Activated T-helper 1 cell treated with anti-CD3 and anti-CD28 coated beads, Interleukin-12 subunit alpha, Interleukin-12 subunit beta, Interleukin-2, Interleukin-4 antibody, amounts not matched to agents 30 ng/mL and 10 ng/mL and 1 ng/mL, durations not matched to agents 14 hours and 24 hours and 36 hours (primary cell): ENCODE measurements around the gene SYNM. TPM values are rescaled to one million over a fixed set of nuclear protein-coding genes. Genes with fewer than 3 reads are reported as not detected.
A peak's percentile ranks its signal among the peaks of the same experiment; 100 is the strongest.

Experiments used
- DNase-seq: peaks from one replicate; pipeline ENCODE4 v3.0.0; 2021; ENCODE audit warnings: low spot score
- H3K27ac Mint-ChIP-seq: one replicate; pipeline ENCODE4 v1.8.0; 2021; ENCODE audit warnings: mild to moderate bottlenecking, mixed read lengths
- H3K27me3 Mint-ChIP-seq: one replicate; pipeline ENCODE4 v1.8.0; 2022; ENCODE audit warnings: mild to moderate bottlenecking, moderate library complexity, mixed read lengths; ENCODE audit not compliant: insufficient read depth
- H3K36me3 Mint-ChIP-seq: one replicate; pipeline ENCODE4 v1.8.0; 2021; ENCODE audit warnings: low read depth, mixed read lengths
- H3K4me1 Mint-ChIP-seq: one replicate; pipeline ENCODE4 v1.8.0; 2021; ENCODE audit warnings: low read depth, mixed read lengths
- H3K4me3 Mint-ChIP-seq: one replicate; pipeline ENCODE4 v1.8.0; 2021; ENCODE audit warnings: mild to moderate bottlenecking, moderate library complexity, mixed read lengths
- H3K9me3 Mint-ChIP-seq: one replicate; pipeline ENCODE4 v1.8.0; 2021; ENCODE audit warnings: mixed read lengths
- intact Hi-C: fragments of 100-400 bp; cut with micrococcal nuclease; formaldehyde crosslinking; loops from one replicate; pipeline ENCODE4 v1.15.1; 2024
- total RNA-seq: library from RNA; stranded (reverse); gene quantifications from 2 replicates; pipeline ENCODE4 v1.2.3, GENCODE V29; 2022

SYNM gene
- total RNA-seq, 1 donor from 2014 or later: 2.2 TPM

DNA sequence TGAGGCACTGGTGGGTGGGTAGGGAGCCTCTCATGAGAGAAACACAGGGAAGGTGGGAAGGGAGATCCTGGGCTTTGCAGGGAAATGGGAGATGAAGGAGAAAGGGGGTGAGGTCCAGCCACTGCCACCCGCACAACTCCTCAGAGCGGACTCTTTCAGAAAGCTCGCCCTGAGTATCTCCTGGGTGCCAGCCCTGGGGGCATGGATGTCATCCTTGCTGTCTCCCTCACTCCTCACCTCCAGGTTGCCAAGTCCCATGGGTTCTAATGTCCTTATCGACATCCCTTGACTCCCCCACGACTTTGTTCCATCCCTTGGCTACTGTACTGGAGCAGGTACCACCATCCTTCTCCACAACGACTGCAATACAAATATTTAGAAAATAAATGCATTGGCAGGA lies 40.9 kb downstream of the SYNM start:
- no peaks in the 10 kb centered on the region for H3K9me3 Mint-ChIP-seq
- intact Hi-C loops: no loop called here
- no peak for DNase-seq
- no peaks in the 10 kb centered on the region for H3K36me3 Mint-ChIP-seq
- H3K27ac Mint-ChIP-seq: no peak overlapping the region
- peaks cover 11% of the 10 kb centered on the region for H3K27me3 Mint-ChIP-seq
- no peaks in the 10 kb centered on the region for H3K4me1 Mint-ChIP-seq
- H3K4me3 Mint-ChIP-seq: no peak overlapping the region

DNA sequence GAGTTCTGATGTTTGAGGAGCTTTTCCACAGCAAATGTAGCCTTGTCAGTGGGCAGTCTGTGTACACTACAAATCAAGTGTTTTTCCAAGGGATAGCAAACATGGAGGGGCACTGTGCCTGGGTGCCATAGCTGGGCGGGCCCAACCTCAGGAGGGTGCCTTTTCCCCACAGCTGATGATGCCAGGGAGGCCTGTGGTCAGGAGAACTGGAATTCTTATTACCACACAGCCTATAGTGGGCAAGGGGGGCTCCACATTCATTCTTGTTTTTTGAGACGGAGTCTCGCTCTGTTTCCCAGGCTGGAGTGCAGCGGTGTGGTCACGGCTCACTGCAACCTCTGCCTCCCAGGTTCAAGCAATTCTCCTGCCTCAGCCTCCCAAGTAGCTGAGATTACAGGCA lies 41.8 kb downstream of the SYNM start:
- H3K27ac Mint-ChIP-seq: no peak overlapping the region
- intact Hi-C loops: no loop called here
- H3K4me3 Mint-ChIP-seq: no peak overlapping the region
- DNase-seq: no peak
- H3K27me3 Mint-ChIP-seq: peaks cover 6% of the 10 kb centered on the region
- no peaks in the 10 kb centered on the region for H3K36me3 Mint-ChIP-seq
- no peaks in the 10 kb centered on the region for H3K4me1 Mint-ChIP-seq
- H3K9me3 Mint-ChIP-seq: no peaks in the 10 kb centered on the region

DNA sequence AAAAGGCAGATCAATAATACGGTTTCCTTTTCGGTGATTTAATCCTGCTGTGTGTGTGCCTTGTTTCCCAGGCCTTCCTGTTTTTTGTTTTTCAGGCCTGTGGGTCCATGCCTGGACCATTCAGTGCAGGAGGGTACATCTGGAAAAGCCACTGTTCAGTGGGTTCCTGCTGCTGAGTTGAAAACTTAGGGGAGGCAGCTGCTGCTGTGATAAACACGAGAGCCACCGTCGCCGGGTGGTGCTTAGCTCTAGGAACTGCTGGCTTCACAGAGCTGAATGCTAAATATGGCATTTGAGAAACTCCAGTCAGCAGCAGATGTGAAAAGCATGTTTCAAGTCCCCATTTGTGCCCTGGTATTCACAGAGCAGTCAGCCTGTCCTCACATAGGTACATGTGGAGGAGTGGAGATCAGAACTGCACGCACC lies 44.0 kb downstream of the SYNM start:
- intact Hi-C loops: no loop called here
- DNase-seq: no peak
- Mint-ChIP-seq H3K4me3 (no peak overlapping the region), H3K27ac (no peak overlapping the region), H3K36me3 (no peaks in the 10 kb centered on the region), H3K4me1 (no peaks in the 10 kb centered on the region), H3K9me3 (no peaks in the 10 kb centered on the region), H3K27me3 (peaks cover 6% of the 10 kb centered on the region)

DNA sequence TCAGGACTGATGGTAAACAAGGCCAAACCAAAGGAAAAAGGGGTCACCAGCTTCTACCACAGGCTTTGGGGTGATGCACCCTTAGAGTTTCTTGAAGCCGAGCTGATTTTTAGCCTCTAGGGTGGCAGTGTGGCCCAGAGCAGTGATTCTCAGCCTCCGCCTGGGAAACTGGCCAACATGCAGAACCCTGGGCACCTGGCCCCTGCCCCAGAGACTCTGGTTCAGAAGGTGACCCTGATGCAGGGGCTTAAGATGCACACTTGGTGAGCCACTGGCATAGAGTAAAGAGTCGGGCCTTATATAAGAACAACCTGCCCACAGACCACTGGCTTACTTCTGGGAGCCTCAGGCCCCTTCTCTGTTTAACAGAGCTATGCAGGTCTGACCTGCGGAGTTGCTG lies 44.5 kb downstream of the SYNM start:
- Mint-ChIP-seq H3K4me1 (no peaks in the 10 kb centered on the region), H3K27ac (no peak overlapping the region), H3K27me3 (peaks cover 2% of the 10 kb centered on the region), H3K4me3 (no peak overlapping the region), H3K36me3 (no peaks in the 10 kb centered on the region), H3K9me3 (no peaks in the 10 kb centered on the region)
- no peak for DNase-seq
- intact Hi-C loops: no loop called here

DNA sequence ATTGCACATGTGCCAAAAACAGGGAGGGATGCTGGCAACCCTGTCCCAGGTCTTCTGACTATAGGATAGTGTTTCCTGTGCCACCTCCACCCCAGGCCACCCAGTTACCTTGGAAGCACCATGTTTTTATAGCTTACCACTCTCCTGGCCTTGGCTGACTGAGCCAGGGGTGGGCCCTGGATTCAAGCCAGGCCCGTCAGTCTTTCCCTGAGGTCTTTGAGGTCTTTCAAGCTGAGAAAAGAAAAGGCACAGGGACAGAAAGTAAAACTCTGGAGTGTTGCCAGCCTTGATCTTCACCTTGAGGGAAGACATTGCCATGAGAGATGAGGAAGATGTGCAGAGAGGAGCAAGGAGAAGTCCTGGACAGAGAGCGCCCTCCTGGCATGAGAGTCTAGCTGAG lies 46.3 kb downstream of the SYNM start:
- Mint-ChIP-seq H3K9me3 (no peaks in the 10 kb centered on the region), H3K27ac (no peak overlapping the region), H3K27me3 (no peaks in the 10 kb centered on the region), H3K4me1 (peaks cover 7% of the 10 kb centered on the region), H3K36me3 (no peaks in the 10 kb centered on the region), H3K4me3 (no peak overlapping the region)
- no peak for DNase-seq
- intact Hi-C loops: no loop called here

DNA sequence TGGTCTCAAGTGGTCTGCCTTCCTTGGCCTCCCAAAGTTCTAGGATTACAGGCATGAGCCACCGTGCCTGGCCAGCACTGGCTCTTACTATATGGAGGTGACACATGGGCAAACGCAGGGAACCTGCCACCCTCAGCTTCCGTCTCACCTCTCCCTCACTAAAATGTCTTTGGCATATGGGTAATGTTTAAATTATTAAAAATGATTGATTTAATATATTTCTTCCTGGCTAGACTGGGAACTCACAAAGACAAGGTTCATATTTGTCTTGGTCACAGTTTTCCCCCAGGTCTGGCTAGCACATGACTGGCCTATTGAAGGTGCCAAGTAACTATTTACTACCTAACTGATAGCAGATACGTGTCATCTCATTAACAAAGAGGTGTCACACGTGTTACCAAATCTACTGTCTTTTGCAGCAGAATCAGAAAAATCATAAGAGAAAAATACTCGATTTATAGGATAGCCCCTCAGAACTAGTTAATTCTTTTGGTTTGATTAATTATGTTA lies 48.2 kb downstream of the SYNM start:
- intact Hi-C loops: no loop called here
- Mint-ChIP-seq H3K27me3 (no peaks in the 10 kb centered on the region), H3K9me3 (no peaks in the 10 kb centered on the region), H3K27ac (no peak overlapping the region), H3K36me3 (no peaks in the 10 kb centered on the region), H3K4me3 (no peak overlapping the region), H3K4me1 (peaks cover 13% of the 10 kb centered on the region)
- DNase-seq: no peak

DNA sequence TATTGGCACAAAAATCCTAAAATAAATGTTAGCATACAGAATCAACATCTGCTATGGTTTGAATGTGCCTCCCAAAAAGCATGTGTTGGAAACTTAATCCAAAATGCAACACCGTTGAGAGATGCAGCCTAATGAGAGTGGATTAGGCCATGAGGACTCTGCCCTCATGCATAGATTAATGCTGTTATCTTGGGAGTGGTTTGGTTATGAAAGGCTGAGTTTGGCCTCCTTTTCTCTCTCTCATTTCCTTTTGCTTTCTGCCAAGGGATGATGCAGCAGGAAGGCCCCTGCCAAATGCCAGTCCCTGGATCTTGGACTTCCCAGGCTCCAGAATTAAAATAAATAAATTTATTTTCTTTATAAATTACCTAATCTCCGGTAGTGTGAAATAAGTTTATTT lies 49.4 kb downstream of the SYNM start:
- no peak overlapping the region for H3K4me3 Mint-ChIP-seq
- no peaks in the 10 kb centered on the region for H3K36me3 Mint-ChIP-seq
- no peaks in the 10 kb centered on the region for H3K9me3 Mint-ChIP-seq
- no peaks in the 10 kb centered on the region for H3K27me3 Mint-ChIP-seq
- no peak for DNase-seq
- H3K27ac Mint-ChIP-seq: no peak overlapping the region
- peaks cover 13% of the 10 kb centered on the region for H3K4me1 Mint-ChIP-seq
- intact Hi-C loops: no loop called here

DNA sequence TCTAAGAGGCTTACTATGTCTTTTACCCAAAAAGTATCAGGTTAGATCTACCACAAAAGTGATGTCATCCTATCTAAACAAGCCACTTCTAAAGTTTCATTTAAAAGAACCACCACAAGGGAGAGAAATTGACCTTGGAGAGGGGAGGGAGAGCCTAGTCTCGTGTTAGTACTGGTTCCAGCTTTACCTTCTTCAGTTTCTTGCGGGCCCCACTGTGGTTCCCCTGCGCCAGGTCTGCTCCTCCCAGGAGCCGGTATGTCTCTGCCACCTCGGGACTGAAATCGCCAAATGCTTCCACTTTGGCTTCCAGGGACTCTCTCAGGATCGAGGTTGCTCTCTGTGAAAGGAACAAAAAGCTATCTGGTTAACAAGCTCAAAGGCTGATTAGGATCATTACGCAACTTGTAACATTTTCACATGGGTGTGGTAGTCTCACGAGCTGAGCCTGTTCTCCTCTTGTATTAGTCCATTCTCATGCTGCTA lies 51.1 kb downstream of the SYNM start:
- intact Hi-C loops: no loop called here
- Mint-ChIP-seq H3K27ac (no peak overlapping the region), H3K4me3 (no peak overlapping the region), H3K4me1 (peaks cover 13% of the 10 kb centered on the region), H3K9me3 (no peaks in the 10 kb centered on the region), H3K36me3 (no peaks in the 10 kb centered on the region), H3K27me3 (no peaks in the 10 kb centered on the region)
- no peak for DNase-seq

DNA sequence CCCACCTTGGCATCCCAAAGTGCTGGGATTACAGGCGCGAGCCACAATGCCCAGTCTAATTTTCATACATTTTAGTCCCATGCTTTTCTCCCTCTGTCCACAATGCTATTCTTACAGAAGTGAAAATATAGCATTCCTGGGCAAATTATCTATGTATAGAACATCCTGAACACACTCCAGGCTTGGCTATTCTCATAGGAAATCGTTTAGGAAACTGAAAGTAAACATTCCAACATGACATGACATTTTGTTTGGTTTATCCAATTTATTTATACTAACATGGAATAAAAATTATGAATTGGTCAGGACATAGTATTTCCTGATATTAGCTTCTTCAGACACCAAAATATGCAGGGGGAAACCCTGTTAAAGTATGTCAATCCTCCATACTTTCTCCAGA lies 52.6 kb downstream of the SYNM start:
- Mint-ChIP-seq H3K4me1 (peaks cover 13% of the 10 kb centered on the region), H3K36me3 (no peaks in the 10 kb centered on the region)
- intact Hi-C loops: no loop called here

DNA sequence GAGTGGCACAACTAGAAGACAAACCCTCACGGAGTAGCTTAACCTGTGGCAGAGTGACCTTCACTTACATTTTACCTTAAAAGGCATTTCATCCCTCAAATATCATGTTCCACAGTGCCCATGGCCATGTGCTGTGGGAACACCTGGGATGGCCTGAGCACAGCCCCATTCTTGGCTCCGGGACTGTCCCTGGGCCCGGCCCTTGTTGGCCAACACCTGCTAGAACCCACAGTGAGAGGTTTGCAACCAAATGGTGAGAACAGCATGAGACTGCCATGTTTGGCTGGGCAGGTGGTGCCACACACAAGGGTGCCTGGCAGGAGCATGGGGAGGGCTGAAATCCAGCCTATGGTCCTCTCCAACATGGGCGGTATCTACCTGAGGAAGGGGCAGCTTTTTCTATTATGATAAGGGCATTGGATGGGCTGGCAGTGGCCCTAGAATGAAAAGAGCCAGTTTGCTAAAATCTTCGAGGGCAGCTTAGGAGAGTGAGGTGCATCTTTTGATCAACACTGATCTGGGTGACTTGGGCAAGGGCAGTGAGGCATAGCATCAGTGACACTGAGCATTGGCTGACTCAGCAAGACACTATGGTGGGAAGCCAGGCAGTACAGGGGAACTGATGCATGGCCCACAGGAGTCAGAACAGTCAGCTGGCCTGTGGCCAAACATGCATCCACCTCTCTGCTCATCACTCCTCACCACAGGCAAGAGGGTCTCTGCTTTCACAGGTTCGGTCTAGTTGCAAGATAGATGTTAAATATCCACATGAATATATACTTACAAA lies 53.9 kb downstream of the SYNM start:
- intact Hi-C loops: no loop called here
- Mint-ChIP-seq H3K36me3 (no peaks in the 10 kb centered on the region), H3K27me3 (no peaks in the 10 kb centered on the region), H3K27ac (no peak overlapping the region), H3K4me3 (no peak overlapping the region), H3K9me3 (no peaks in the 10 kb centered on the region), H3K4me1 (peaks cover 26% of the 10 kb centered on the region)
- DNase-seq: no peak

More for the DNA sequence above, 52.6 kb downstream of the SYNM start:
- no peaks in the 10 kb centered on the region for H3K9me3 Mint-ChIP-seq
- H3K4me3 Mint-ChIP-seq: no peak overlapping the region
- H3K27me3 Mint-ChIP-seq: no peaks in the 10 kb centered on the region
- no peak for DNase-seq
- no peak overlapping the region for H3K27ac Mint-ChIP-seq

DNA sequence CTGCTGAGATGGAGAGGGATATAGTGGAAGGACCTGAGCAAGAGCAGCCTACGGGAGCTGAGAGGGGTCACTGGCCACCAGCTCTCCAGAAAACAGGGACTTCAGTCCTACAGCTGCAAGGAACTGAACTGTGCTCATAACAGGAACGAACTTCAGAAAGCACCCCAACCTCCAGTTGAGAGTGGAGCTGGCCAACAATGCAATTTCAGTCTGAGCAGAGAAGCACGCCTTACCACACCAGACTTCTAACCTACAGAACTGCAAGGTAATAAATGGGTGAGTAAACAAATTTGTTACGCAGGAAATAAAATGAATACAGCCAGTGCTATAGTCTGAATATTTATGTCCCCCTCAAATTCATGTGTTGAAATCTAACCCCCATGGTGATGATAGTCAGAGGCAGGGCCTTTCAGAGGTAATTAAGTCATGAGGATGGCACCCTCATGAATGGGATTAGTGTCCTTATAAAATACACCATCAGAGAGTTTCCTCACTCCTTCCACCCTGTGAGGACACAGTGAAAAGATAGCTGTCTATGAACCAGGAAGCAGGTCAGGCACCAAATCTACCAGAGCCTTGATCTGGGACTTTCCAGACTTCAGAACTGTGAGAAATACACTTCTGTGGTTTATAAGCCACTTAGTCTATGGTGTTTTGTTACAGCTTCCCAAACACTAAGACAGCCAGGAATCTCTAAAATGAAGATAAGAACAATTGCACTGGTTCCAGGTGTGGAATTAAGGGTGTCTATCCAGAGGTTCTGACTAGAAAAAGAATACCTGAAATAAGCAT lies 58.6 kb downstream of the SYNM start:
- peak; percentile 11 for DNase-seq
- intact Hi-C loops: no loop called here
- H3K4me3 Mint-ChIP-seq: no peak overlapping the region
- no peaks in the 10 kb centered on the region for H3K27me3 Mint-ChIP-seq
- H3K36me3 Mint-ChIP-seq: no peaks in the 10 kb centered on the region
- H3K9me3 Mint-ChIP-seq: no peaks in the 10 kb centered on the region
- H3K4me1 Mint-ChIP-seq: peaks cover 22% of the 10 kb centered on the region
- no peak overlapping the region for H3K27ac Mint-ChIP-seq

DNA sequence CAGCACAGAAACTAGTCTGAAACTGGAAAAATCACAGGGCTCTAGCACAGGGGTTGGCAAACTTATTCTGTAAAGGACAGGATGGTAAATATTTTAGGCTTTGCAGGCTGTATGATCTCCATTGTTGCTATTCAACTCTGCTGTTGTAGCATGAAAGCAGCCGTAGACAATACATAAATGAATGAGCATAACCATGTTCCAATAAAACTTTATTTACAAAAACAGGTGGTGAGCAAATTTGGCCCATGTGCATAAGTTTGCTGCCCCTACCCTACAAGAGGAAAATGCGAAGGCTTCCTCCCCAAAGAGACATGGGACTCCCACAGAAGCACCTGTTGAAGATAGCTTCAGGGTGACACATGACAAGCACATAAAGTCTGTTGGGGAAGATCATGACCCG lies 59.2 kb downstream of the SYNM start:
- Mint-ChIP-seq H3K4me1 (peaks cover 22% of the 10 kb centered on the region), H3K4me3 (no peak overlapping the region), H3K36me3 (no peaks in the 10 kb centered on the region), H3K27ac (no peak overlapping the region), H3K27me3 (no peaks in the 10 kb centered on the region), H3K9me3 (no peaks in the 10 kb centered on the region)
- no peak for DNase-seq
- intact Hi-C loops: no loop called here
